ENCODE measurements around the gene SCN7A.

GRCh38 chr2:166434491-166434890 lies 59.6 kb downstream of the SCN7A start:
- TF ChIP-seq, protein P1, sequence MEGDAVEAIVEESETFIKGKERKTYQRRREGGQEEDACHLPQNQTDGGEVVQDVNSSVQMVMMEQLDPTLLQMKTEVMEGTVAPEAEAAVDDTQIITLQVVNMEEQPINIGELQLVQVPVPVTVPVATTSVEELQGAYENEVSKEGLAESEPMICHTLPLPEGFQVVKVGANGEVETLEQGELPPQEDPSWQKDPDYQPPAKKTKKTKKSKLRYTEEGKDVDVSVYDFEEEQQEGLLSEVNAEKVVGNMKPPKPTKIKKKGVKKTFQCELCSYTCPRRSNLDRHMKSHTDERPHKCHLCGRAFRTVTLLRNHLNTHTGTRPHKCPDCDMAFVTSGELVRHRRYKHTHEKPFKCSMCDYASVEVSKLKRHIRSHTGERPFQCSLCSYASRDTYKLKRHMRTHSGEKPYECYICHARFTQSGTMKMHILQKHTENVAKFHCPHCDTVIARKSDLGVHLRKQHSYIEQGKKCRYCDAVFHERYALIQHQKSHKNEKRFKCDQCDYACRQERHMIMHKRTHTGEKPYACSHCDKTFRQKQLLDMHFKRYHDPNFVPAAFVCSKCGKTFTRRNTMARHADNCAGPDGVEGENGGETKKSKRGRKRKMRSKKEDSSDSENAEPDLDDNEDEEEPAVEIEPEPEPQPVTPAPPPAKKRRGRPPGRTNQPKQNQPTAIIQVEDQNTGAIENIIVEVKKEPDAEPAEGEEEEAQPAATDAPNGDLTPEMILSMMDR (IDR thresholded peaks at IDR 0.05), result no peak
- no peak for TF ChIP-seq EP300 (IDR thresholded peaks at IDR 0.05)
